Body of pancreas (tissue), 4 donors: ENCODE results near the gene SLC7A6OS. TPM values are rescaled to one million over a fixed set of nuclear protein-coding genes. Genes with fewer than 3 reads are reported as not detected.

Source experiments
- ATAC-seq: fragments of 150-250 bp; one replicate; pipeline ENCODE4 v1.9.1; 2016
- DNase-seq, 4 donors: peaks; one replicate each; pipeline ENCODE4 v3.0.0-alpha.2; 2019
- H3K27ac ChIP-seq, 4 donors: fragments of 200-600 bp; sonication (generic); 1 replicate in 3 of 4; 2 replicates in 1 of 4; pipeline versions ENCODE4 v1.5.1 to v1.6.1; 2016 to 2019; ENCODE audit warnings: mild to moderate bottlenecking in 1 of 4, mixed read lengths in 1 of 4, moderate library complexity in 1 of 4
- H3K27me3 ChIP-seq, 2 donors: fragments of 200-600 bp; sonication (generic); one replicate each; pipeline ENCODE4 v1.6.0; 2016; ENCODE audit warnings: mild to moderate bottlenecking in 1 of 2
- H3K36me3 ChIP-seq, 2 donors: fragments of 200-600 bp; sonication (generic); replicated peaks in 1 of 2; 2 replicates each; pipeline ENCODE4 v1.5.1; 2016; ENCODE audit warnings: low read depth in 2 of 2; ENCODE audit not compliant: insufficient read depth in 1 of 2
- H3K4me1 ChIP-seq: fragments of 200-600 bp; sonication (generic); one replicate; pipeline ENCODE4 v1.6.0; 2016
- H3K4me3 ChIP-seq, 2 donors: fragments of 200-600 bp; sonication (generic); 1 replicate in 1 of 2; 2 replicates in 1 of 2; pipeline ENCODE4 v1.5.1; 2016 to 2019
- H3K9me3 ChIP-seq, 3 donors: fragments of 200-600 bp; sonication (generic); 1 replicate in 2 of 3; 2 replicates in 1 of 3; pipeline ENCODE4 v1.5.1; 2016
- POLR2A ChIP-seq, 3 donors: fragments of 450-650 bp; IDR thresholded peaks; one replicate each; pipeline ENCODE4 v1.6.1; 2016; ENCODE audit warnings: antibody characterized with exemption in 3 of 3, mild to moderate bottlenecking in 2 of 3
- WGBS, 2 donors: methylation state at CpG; one replicate each; pipeline ENCODE4 v1.1.5; 2017; 5-methylcytosine and 5-hydroxymethylcytosine counted together
- intact Hi-C: fragments of 100-400 bp; cut with DNase I; formaldehyde crosslinking; loops from one replicate; pipeline ENCODE4 v1.15.1; 2023
- small RNA-seq: library from RNA; depleted of rRNA; stranded (forward); fragments of <200 nt; gene quantifications from one replicate; pipeline ENCODE3, GENCODE V24; 2016
- total RNA-seq, 2 donors: library from RNA; depleted of rRNA; stranded (reverse); fragments of >200 nt; gene quantifications; one replicate each; pipeline ENCODE4 v1.1.0, GENCODE V29; 2016
- TF ChIP-seq, protein P1 (sequence below), 7 experiments: fragments of 450-650 bp in 4 of 7; fragments of 200-600 bp in 3 of 7; sonication (generic) in 3 of 7; IDR thresholded peaks; one replicate each; pipeline ENCODE4 v1.5.1; 2016 to 2019; ENCODE audit warnings: antibody characterized with exemption in 7 of 7

Gene SLC7A6OS
- total RNA-seq, 2 donors from 2014 or later, result 13.0 to 32.3 TPM

DNA sequence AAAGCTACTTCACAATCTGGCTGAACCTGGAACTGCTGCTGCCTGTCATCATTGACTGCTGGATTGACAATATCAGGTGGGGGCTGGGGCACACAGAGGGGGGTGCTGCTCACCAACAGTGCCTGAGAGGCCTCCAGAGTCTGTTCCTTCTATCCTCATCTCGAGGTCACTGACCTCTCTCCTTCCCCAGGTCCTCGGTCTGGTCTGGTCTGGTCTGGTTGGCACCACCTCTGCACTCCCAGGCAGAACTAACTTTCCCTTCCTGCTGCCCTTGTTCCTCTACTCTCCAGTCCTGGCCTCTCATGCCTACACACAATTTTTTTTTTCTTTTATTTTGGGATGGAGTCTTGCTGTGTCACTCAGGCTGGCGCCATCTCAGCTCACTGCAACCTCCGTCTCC lies 61.4 kb downstream of the SLC7A6OS start:
- intact Hi-C loops, result no loop called here
- peaks cover 16% of the 10 kb centered on the region for H3K4me1 ChIP-seq
- H3K36me3 ChIP-seq, result peaks cover 0 to 2% of the 10 kb centered on the region in 2 donors
- TF ChIP-seq, protein P1, sequence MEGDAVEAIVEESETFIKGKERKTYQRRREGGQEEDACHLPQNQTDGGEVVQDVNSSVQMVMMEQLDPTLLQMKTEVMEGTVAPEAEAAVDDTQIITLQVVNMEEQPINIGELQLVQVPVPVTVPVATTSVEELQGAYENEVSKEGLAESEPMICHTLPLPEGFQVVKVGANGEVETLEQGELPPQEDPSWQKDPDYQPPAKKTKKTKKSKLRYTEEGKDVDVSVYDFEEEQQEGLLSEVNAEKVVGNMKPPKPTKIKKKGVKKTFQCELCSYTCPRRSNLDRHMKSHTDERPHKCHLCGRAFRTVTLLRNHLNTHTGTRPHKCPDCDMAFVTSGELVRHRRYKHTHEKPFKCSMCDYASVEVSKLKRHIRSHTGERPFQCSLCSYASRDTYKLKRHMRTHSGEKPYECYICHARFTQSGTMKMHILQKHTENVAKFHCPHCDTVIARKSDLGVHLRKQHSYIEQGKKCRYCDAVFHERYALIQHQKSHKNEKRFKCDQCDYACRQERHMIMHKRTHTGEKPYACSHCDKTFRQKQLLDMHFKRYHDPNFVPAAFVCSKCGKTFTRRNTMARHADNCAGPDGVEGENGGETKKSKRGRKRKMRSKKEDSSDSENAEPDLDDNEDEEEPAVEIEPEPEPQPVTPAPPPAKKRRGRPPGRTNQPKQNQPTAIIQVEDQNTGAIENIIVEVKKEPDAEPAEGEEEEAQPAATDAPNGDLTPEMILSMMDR (IDR thresholded peaks at IDR 0.05), result no peak
- no peak for TF ChIP-seq POLR2A (IDR thresholded peaks at IDR 0.05)
- H3K27me3 ChIP-seq, result no peaks in the 10 kb centered on the region
- H3K4me3 ChIP-seq, result no peak overlapping the region
- ATAC-seq (no peak), DNase-seq (no peak)
- 81 to 87% methylated on average over 4 of the region's 4 CpGs for WGBS, 2 donors
- H3K27ac ChIP-seq, result no peak overlapping the region
- H3K9me3 ChIP-seq, result no peaks in the 10 kb centered on the region

Small RNAs within 50 kb of the gene (small RNA-seq; reads per million reads assigned to genes)
- gene RNU4-30P (not detected), gene RNU6-1262P (not detected)

Other genes with a start within 250 kb of the SLC7A6OS start
- gene NFATC3, start 225.6 kb downstream of the SLC7A6OS start, total RNA-seq, result 10 to 100 TPM; 15.5 to 19.5 TPM
- gene ESRP2, start 74.8 kb downstream of the SLC7A6OS start, total RNA-seq, result 10 to 100 TPM; 55.0 to 56.0 TPM
- gene PLA2G15, start 65.6 kb downstream of the SLC7A6OS start, total RNA-seq, result 1 to 10 TPM; 8.2 to 9.6 TPM
- 10 to 100 TPM; 10.9 to 23.4 TPM for gene SLC7A6, start 46.4 kb downstream of the SLC7A6OS start, total RNA-seq
- 10 to 100 TPM; 27.4 to 35.8 TPM for gene PRMT7, start 73 bp upstream of the SLC7A6OS start, total RNA-seq
- gene SMPD3, start 137.6 kb upstream of the SLC7A6OS start, total RNA-seq, result 1 to 10 TPM; 1.3 to 4.6 TPM
- 10 to 100 TPM; 13.7 to 34.9 TPM for gene ZFP90, start 228.3 kb upstream of the SLC7A6OS start, total RNA-seq